HepG2 (cell line): ENCODE measurements around the gene PSMB11. TPM values are rescaled to one million over a fixed set of nuclear protein-coding genes. Genes with fewer than 3 reads are reported as not detected.

Source experiments
- FOXP1 ChIP-seq, 2 experiments: fragments of 450-650 bp in 1 of 2; IDR thresholded peaks; 2 replicates each; pipeline ENCODE4 v1.6.1; 2017 to 2018; ENCODE audit warnings: antibody characterized with exemption in 1 of 2
- STAT5B ChIP-seq: sonication (generic); formaldehyde crosslinking; IDR thresholded peaks from 2 replicates; pipeline ENCODE4 v1.4.0; 2020; ENCODE audit warnings: missing genetic modification reagents
- ZNF607 ChIP-seq: sonication (generic); formaldehyde crosslinking; IDR thresholded peaks from 2 replicates; pipeline ENCODE4 v1.5.1; 2020; ENCODE audit warnings: missing genetic modification reagents, mild to moderate bottlenecking, borderline replicate concordance
- polyA plus RNA-seq, 8 experiments: library from polyadenylated mRNA; depleted of rRNA in 3 of 8; stranded (reverse) in 7 of 8; unstranded in 1 of 8; fragments of >200 nt; fragmentation: Illumina TruSeq in 4 of 8; extraction: Trizol in 4 of 8; gene quantifications; 2 replicates each; pipeline versions ENCODE4 v1.2.1 to v1.2.3, GENCODE V29; 2011 to 2016; ENCODE audit warnings: low read depth in 4 of 8, missing spikeins in 1 of 8, mixed read lengths in 1 of 8; ENCODE audit not compliant: insufficient read depth in 1 of 8
- total RNA-seq, 5 experiments: library from RNA; depleted of rRNA; stranded (reverse); fragments of >200 nt; fragmentation: Illumina TruSeq; extraction: Trizol; gene quantifications; 2 replicates each; pipeline ENCODE4 v1.2.3, GENCODE V29; 2016; ENCODE audit warnings: low read depth in 1 of 5
- TF ChIP-seq, protein P1 (sequence below), 2 experiments: sonication (generic) in 1 of 2; formaldehyde crosslinking in 1 of 2; IDR thresholded peaks; 2 replicates each; pipeline versions ENCODE4 v1.6.1 to v1.9.0; 2014 to 2022; ENCODE audit warnings: antibody characterized with exemption in 1 of 2, borderline replicate concordance in 1 of 2, inconsistent platforms in 1 of 2, low read depth in 1 of 2, missing genetic modification reagents in 1 of 2
- TF ChIP-seq, protein P2 (sequence below): sonication (generic); formaldehyde crosslinking; IDR thresholded peaks from 2 replicates; pipeline ENCODE4 v1.8.1; 2023; ENCODE audit warnings: mild to moderate bottlenecking, missing genetic modification reagents
- TF ChIP-seq, protein P3 (sequence below): sonication (generic); formaldehyde crosslinking; IDR thresholded peaks from 2 replicates; pipeline ENCODE4 v1.8.0; 2022; ENCODE audit warnings: missing genetic modification reagents, mild to moderate bottlenecking, moderate library complexity, borderline replicate concordance
- TF ChIP-seq, protein P4 (sequence below): sonication (generic); formaldehyde crosslinking; conservative IDR thresholded peaks from 2 replicates; pipeline ENCODE4 v1.5.0; 2020; ENCODE audit warnings: missing genetic modification reagents
- TF ChIP-seq, protein P5 (sequence below): sonication (generic); formaldehyde crosslinking; IDR thresholded peaks from 2 replicates; pipeline ENCODE4 v1.8.1; 2023; ENCODE audit warnings: mild to moderate bottlenecking, missing genetic modification reagents, borderline replicate concordance
- TF ChIP-seq, protein P6 (sequence below): fragments of 450-650 bp; IDR thresholded peaks from 2 replicates; pipeline ENCODE4 v1.6.1; 2016

PSMB11 gene
- total and polyA plus RNA-seq, 2 of the 13 experiments (the other 11 are each of a cell fraction or from before 2014, with no cell fraction given), result not detected

DNA sequence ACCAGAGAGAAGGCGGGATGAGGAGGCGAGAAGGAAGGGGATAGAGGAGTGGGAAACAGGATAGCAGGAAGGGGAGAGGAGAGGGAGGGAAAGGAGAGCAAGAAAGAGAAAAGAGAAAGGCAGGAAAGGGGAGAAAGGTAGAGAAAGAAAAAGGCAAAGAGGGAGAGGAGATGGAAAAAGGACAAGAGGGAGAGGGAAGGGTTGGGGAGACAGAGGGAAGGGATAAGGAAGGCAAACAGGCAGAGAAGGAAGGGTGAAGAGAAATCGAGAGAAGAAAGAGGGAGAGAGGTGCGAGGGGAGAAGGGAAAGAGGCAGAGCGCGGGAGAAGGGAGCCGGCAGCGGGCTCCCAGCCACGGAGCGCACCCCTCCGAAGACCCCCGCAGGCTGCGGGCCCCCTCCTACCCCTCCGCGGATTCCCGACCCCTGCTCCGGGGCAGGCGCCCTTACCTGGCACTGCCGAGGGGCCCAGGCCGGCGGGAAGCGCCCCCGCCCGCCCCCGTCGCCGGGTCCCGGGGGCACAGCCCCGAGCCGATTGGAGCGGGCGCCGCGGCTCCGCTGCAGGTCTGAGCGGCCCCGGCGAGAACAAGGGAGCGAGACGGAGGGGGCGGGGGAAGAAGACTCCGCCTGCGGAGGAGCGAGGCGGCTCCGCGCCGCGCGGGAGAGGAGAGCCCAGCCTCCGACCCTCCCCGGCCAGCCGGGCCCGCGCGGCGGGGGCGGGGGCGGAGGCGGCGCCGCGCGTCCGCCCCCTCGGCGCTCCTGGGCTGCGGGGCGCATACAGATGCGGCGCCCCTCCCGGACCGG is 15.1 kb downstream of the PSMB11 start, which contains the start of gene CDH24 (continued):
- TF ChIP-seq, protein P1, sequence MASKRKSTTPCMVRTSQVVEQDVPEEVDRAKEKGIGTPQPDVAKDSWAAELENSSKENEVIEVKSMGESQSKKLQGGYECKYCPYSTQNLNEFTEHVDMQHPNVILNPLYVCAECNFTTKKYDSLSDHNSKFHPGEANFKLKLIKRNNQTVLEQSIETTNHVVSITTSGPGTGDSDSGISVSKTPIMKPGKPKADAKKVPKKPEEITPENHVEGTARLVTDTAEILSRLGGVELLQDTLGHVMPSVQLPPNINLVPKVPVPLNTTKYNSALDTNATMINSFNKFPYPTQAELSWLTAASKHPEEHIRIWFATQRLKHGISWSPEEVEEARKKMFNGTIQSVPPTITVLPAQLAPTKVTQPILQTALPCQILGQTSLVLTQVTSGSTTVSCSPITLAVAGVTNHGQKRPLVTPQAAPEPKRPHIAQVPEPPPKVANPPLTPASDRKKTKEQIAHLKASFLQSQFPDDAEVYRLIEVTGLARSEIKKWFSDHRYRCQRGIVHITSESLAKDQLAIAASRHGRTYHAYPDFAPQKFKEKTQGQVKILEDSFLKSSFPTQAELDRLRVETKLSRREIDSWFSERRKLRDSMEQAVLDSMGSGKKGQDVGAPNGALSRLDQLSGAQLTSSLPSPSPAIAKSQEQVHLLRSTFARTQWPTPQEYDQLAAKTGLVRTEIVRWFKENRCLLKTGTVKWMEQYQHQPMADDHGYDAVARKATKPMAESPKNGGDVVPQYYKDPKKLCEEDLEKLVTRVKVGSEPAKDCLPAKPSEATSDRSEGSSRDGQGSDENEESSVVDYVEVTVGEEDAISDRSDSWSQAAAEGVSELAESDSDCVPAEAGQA (IDR thresholded peaks at IDR 0.05; ENCODE audit: low read depth), result peak; percentile 25; the same call in 1 of the 2 replicates
- TF ChIP-seq, protein P1 (CRISPR knock-in tag; IDR thresholded peaks at IDR 0.05; ENCODE audit: borderline replicate concordance), result no peak
- TF ChIP-seq, protein P2, sequence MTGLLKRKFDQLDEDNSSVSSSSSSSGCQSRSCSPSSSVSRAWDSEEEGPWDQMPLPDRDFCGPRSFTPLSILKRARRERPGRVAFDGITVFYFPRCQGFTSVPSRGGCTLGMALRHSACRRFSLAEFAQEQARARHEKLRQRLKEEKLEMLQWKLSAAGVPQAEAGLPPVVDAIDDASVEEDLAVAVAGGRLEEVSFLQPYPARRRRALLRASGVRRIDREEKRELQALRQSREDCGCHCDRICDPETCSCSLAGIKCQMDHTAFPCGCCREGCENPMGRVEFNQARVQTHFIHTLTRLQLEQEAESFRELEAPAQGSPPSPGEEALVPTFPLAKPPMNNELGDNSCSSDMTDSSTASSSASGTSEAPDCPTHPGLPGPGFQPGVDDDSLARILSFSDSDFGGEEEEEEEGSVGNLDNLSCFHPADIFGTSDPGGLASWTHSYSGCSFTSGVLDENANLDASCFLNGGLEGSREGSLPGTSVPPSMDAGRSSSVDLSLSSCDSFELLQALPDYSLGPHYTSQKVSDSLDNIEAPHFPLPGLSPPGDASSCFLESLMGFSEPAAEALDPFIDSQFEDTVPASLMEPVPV (CRISPR knock-in tag), result no peak
- TF ChIP-seq, protein P3, sequence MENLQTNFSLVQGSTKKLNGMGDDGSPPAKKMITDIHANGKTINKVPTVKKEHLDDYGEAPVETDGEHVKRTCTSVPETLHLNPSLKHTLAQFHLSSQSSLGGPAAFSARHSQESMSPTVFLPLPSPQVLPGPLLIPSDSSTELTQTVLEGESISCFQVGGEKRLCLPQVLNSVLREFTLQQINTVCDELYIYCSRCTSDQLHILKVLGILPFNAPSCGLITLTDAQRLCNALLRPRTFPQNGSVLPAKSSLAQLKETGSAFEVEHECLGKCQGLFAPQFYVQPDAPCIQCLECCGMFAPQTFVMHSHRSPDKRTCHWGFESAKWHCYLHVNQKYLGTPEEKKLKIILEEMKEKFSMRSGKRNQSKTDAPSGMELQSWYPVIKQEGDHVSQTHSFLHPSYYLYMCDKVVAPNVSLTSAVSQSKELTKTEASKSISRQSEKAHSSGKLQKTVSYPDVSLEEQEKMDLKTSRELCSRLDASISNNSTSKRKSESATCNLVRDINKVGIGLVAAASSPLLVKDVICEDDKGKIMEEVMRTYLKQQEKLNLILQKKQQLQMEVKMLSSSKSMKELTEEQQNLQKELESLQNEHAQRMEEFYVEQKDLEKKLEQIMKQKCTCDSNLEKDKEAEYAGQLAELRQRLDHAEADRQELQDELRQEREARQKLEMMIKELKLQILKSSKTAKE (CRISPR knock-in tag), result no peak
- TF ChIP-seq, protein P4, sequence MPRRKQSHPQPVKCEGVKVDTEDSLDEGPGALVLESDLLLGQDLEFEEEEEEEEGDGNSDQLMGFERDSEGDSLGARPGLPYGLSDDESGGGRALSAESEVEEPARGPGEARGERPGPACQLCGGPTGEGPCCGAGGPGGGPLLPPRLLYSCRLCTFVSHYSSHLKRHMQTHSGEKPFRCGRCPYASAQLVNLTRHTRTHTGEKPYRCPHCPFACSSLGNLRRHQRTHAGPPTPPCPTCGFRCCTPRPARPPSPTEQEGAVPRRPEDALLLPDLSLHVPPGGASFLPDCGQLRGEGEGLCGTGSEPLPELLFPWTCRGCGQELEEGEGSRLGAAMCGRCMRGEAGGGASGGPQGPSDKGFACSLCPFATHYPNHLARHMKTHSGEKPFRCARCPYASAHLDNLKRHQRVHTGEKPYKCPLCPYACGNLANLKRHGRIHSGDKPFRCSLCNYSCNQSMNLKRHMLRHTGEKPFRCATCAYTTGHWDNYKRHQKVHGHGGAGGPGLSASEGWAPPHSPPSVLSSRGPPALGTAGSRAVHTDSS (CRISPR knock-in tag), result 0 out of 2 replicates have a peak, but pooled peaks have one; percentile 67
- TF ChIP-seq, protein P5, sequence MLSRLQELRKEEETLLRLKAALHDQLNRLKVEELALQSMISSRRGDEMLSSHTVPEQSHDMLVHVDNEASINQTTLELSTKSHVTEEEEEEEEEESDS (CRISPR knock-in tag), result no peak
- TF ChIP-seq ZNF607 (CRISPR knock-in tag), result no peak
- TF ChIP-seq, protein P6, sequence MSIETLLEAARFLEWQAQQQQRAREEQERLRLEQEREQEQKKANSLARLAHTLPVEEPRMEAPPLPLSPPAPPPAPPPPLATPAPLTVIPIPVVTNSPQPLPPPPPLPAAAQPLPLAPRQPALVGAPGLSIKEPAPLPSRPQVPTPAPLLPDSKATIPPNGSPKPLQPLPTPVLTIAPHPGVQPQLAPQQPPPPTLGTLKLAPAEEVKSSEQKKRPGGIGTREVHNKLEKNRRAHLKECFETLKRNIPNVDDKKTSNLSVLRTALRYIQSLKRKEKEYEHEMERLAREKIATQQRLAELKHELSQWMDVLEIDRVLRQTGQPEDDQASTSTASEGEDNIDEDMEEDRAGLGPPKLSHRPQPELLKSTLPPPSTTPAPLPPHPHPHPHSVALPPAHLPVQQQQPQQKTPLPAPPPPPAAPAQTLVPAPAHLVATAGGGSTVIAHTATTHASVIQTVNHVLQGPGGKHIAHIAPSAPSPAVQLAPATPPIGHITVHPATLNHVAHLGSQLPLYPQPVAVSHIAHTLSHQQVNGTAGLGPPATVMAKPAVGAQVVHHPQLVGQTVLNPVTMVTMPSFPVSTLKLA, result 0 out of 2 replicates have a peak, but pooled peaks have one; percentile 26
- TF ChIP-seq FOXP1 (IDR thresholded peaks at IDR 0.05), result peak; percentile 63; the same call in 1 of the 2 replicates
- no peak for TF ChIP-seq FOXP1 (CRISPR knock-in tag; IDR thresholded peaks at IDR 0.05)
- no peak for TF ChIP-seq STAT5B (CRISPR knock-in tag)
